CD4-positive, alpha-beta T cell treated with Interferon gamma for 1 hour (primary cell): Measurements from ENCODE around the gene SIGLEC12.
"Not testable (repeated sequence)": the region's sequence is repeated elsewhere in the genome, so short reads cannot be mapped to it uniquely, and the experiment has no call there.

ENCODE experiments used
- DNase-seq: peaks from one replicate; pipeline ENCODE4 v3.0.0-alpha.2; 2020

Gene SIGLEC12

DNA sequence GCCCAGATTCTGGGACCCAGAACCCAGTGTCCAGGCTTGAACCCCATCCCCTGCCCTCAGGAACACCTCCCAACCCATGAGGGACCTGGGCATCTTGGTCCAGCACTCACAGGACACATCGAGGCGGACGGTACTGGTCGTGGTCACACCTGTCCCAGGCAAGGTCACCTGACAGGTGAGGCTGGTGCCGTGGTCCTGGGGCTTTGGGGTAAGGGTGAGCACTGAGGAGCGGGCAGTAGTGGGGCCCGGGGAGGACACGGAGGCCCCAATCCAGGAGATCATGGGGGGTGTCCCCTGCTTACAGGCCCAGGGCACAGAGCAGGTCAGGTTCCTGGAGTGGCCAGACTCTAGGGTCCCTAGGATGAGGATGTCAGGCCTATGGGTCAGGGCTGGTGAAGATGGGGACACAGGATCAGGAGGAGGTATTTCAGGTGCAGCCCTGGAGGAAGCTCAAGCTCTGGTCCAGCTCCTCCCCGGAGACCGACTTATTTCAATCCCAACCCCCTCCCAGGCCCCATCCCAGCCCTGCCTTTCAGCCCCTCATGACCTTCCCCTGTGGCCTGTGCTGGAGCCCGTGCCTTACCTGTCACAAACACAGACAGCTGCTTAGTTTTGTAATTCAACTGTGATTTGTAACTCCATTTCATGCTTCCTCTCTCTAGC, 44.1 kb downstream of the SIGLEC12 start:
- no peak for DNase-seq

DNA sequence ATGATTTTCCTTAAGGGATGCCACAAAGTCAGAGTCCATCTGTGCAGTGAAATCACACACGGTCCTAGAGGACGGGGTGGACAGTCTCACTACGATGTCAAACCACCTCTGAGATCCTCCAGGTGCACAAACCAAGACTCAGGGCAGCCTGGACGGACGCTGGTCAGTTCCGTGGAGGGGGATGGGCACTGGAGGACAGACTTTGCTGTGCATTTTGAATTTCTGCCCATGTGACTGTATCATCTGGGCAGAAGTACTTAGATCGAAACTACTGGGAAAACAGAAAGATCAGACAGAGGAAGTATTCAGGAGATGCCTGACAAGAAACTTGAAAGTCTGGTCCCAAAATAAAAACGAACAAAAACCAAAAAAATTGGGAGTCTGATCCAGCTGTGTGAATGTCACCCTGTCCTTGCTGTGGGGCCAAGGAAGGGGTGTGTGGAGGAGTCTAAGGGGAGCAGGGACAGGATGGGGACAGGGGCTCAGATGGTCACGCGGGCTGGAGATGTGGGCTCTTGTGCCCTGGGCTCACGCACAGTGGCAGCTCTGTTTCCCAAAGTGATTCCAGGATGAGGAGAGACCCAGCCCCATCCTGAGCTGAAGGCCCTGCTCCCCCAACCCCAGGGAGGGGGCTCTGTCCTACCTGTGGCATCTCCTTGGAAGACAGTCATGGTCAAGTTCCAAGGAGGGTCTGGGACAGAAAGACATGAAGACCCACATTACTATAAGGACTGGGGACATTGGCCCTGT, 44.9 kb downstream of the SIGLEC12 start:
- DNase-seq, result no peak

DNA sequence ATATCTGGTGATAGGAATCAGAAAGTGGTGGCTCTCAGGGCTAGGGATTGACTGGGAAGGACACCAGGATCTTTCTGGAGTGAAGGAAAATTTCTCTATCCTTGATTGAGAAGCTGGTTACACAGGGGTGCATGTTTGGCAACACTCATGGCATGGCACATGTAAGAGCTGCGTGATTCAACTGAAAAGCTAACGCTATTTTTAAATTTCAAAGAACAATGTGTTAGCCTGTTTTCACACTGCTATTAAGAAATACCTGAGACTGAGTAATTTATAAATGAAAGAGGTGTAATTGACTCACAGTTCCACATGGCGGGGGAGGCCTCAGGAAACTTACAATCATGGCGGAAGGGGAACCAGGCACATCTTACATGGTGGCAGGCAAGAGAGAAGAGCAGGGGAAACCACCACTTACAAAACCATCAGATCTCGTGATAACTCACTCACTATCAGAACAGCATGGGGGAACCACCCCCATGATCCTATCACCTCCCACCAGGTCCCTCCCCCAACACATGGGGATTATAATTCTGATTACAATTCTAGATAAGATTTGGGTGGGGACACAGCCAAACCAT, 50.8 kb downstream of the SIGLEC12 start:
- no peak for DNase-seq

- DNase-seq, result no peak
Measured at GRCh38 chr19:51448411-51449016, 53.1 kb downstream of the SIGLEC12 start.

DNA sequence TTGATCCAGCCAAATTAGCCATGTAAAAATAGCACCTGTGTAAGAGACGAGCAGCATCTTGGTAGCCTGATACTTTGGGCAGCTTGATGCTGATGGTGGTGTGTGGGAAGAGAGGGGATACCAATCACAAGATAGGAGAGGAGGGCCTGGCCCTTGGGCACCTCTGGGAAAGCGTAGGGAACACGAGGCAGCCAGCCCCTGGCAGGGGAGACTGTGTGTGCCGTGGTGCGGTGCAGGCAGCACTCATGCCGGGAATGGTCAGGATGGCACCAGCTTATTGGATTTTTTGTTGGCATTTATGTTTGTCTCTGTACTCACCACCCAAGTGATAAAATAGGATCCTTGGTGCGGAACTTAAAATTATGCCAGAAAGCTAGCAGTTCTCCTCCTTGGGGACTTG, 53.6 kb downstream of the SIGLEC12 start:
- no peak for DNase-seq

GRCh38 chr19:51447510-51447909, 54.1 kb downstream of the SIGLEC12 start:
- not testable (repeated sequence) for DNase-seq

DNA sequence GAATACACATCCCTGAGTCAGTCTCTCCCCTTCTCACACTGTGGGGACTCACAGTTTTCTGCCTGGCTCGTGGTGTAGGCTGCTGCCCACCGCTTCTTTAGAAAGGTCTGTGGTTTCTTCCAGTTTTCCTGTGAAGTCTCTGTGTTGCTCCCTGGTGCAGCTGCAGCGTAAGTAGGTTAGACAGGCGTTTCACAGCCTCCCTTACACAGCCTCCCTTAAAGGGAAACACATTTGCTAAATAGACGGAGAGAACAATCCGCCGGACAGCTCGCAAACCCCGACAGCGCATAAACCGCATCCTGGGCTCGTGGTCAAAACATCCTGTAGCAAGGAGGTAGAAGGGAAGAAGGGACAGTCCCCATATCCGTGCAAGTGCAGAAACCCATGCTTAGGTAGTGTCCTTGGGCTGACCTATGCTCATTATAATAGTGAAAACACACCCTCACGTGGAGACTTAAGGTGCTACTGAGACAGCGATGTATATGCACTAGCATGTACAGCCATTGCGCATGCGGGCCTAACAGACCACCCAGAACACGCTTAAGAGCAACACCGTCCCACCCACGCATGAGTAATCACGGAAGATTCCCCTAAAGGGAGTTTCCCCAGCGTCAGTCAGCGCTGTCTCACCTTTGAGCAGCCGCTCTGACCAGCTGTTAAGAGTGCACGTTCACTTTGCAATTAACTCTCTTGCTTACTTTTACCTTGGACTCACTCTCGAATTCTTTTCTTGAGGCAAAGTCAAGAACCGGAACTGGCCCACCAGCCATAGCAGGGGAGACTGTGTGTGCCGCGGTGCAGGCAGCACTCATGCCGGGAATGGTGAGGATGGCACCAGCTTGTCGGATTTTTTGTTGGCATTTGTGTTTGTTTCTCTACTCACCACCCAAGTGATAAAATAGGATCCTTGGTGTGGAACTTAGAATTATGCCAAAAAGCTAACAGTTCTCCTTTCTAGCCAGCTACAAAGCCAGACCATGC, 59.9 kb downstream of the SIGLEC12 start:
- DNase-seq, result peak; percentile 86
